Tongue (tissue), 2 donors: Measurements from ENCODE around the gene YWHAQ. TPM values are rescaled to one million over a fixed set of nuclear protein-coding genes. Genes with fewer than 3 reads are reported as not detected.
A peak's percentile ranks its signal among the peaks of the same experiment; 100 is the strongest.

Experiments used
- DNase-seq: peaks from one replicate; pipeline ENCODE4 v3.0.0-alpha.2; 2015
- total RNA-seq: library from RNA; depleted of rRNA; stranded (reverse); fragments of >200 nt; gene quantifications from one replicate; pipeline ENCODE4 v1.2.3, GENCODE V29; 2014

Gene YWHAQ
- total RNA-seq, 1 donor from 2014 or later: 178 TPM

GRCh38 chr2:9655441-9656269 is 24.9 kb upstream of the YWHAQ start:
- DNase-seq: no peak

GRCh38 chr2:9654452-9655100 is 23.8 kb upstream of the YWHAQ start:
- peak; percentile 42 for DNase-seq

GRCh38 chr2:9653485-9654271 is 22.9 kb upstream of the YWHAQ start:
- DNase-seq: no peak

GRCh38 chr2:9652898-9653479 is 22.2 kb upstream of the YWHAQ start:
- no peak for DNase-seq

- DNase-seq: no peak
Observed at GRCh38 chr2:9652267-9652666, 21.5 kb upstream of the YWHAQ start.

- DNase-seq: no peak
Observed at GRCh38 chr2:9650119-9650821, 19.5 kb upstream of the YWHAQ start.

GRCh38 chr2:9649261-9649660 is 18.5 kb upstream of the YWHAQ start:
- no peak for DNase-seq

- DNase-seq: no peak
Observed at GRCh38 chr2:9648821-9649220, 18.0 kb upstream of the YWHAQ start.

GRCh38 chr2:9647884-9648283 is 17.1 kb upstream of the YWHAQ start:
- DNase-seq: no peak

- no peak for DNase-seq
Observed at GRCh38 chr2:9646196-9647030, 15.6 kb upstream of the YWHAQ start.

- DNase-seq: peak; percentile 59
Observed at GRCh38 chr2:9644603-9645002, 13.8 kb upstream of the YWHAQ start.

- no peak for DNase-seq
Observed at GRCh38 chr2:9644021-9644420, 13.2 kb upstream of the YWHAQ start.

- DNase-seq: no peak
Observed at GRCh38 chr2:9641641-9642040, 10.8 kb upstream of the YWHAQ start.

- DNase-seq: no peak
Observed at GRCh38 chr2:9640403-9641104, 9.8 kb upstream of the YWHAQ start.

- DNase-seq: no peak
Observed at GRCh38 chr2:9639740-9640343, 9.0 kb upstream of the YWHAQ start.

GRCh38 chr2:9639000-9639602 is 8.3 kb upstream of the YWHAQ start:
- DNase-seq: peak; percentile 52

GRCh38 chr2:9638532-9638931 is 7.7 kb upstream of the YWHAQ start:
- DNase-seq: peak; percentile 84

GRCh38 chr2:9637330-9637729 is 6.5 kb upstream of the YWHAQ start:
- no peak for DNase-seq

GRCh38 chr2:9634133-9634532 is 3.3 kb upstream of the YWHAQ start:
- DNase-seq: no peak
